Measurements from ENCODE around the gene COPG2. TPM values are rescaled to one million over a fixed set of nuclear protein-coding genes. Genes with fewer than 3 reads are reported as not detected.

COPG2 gene
- total and polyA plus RNA-seq, 2 donors (not counting 1 experiment from before 2014, with no cell fraction given) = 6.1 to 13.4 TPM

DNA sequence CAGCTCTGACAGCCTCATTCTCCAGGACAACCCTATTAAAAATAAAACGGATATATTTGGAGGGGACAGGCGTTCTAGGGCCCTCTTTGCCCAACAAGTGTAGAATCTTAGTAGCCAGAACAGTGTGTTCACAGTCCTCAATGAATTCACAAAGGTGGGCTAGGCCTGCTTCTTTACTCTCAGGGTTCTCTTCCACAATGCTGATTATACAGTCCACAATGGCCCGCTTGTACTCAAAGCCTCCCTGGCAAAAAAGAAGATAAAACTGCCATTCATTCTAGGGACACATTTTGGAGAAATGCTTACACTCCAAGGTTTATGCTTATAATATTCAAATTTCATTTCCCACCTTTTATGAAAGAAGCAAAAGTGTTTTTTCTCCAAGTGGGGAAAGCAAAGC, 114.1 kb downstream of the COPG2 start:
- Histone ChIP-seq H2AFZ (ENCODE audit: insufficient read depth, low read depth, low read length, poor library complexity, severe bottlenecking) (no peak overlapping the region), H3K4me2 (replicated peaks; ENCODE audit: low read depth, low read length, poor library complexity, severe bottlenecking) (no peak overlapping the region), H3K27me3 (replicated peaks in 1 of 4; ENCODE audit: control extremely low read depth in 1 of 4, control insufficient read depth in 3 of 4, insufficient read depth in 4 of 4, low read length in 3 of 4) (no peaks in the 10 kb centered on the region), H3K4me1 (ENCODE audit: control insufficient read depth in 2 of 2, insufficient read depth in 2 of 2, low read length in 2 of 2) (no peaks in the 10 kb centered on the region), H3K36me3 (replicated peaks in 1 of 2; ENCODE audit: control extremely low read depth in 1 of 2, control insufficient read depth in 1 of 2, extremely low read depth in 1 of 2, insufficient read depth in 2 of 2, low read length in 1 of 2) (peaks cover 0 to 2% of the 10 kb centered on the region in 2 experiments), H3K4me3 (ENCODE audit: control extremely low read depth in 1 of 5, extremely low read depth in 1 of 5, insufficient read depth in 1 of 5, low read depth in 2 of 5, low read length in 4 of 5) (no peak overlapping the region), H3K79me2 (ENCODE audit: control insufficient read depth, insufficient read depth, low read length) (no peaks in the 10 kb centered on the region), H3K27ac (ENCODE audit: low read length in 2 of 2) (no peak overlapping the region), H4K20me1 (ENCODE audit: control insufficient read depth, insufficient read depth, low read length, poor library complexity, severe bottlenecking) (no peaks in the 10 kb centered on the region), H3K9me3 (ENCODE audit: control extremely low read depth in 1 of 3, control insufficient read depth in 2 of 3, insufficient read depth in 1 of 3, low read length in 2 of 3) (no peaks in the 10 kb centered on the region), H3K9ac (ENCODE audit: low read length) (no peak overlapping the region)
- no peak overlapping the region for H3K4me3 Mint-ChIP-seq
- DNase-seq (no peak), ATAC-seq (ENCODE audit: low read depth) (no peak)
- POLR2A ChIA-PET = no interaction called here
- WGBS (ENCODE audit: insufficient coverage) = 100% methylated on average over 3 of the region's 3 CpGs
- CTCF ChIA-PET = no interaction called here
- H3K9me3 Mint-ChIP-seq (ENCODE audit: insufficient read depth) = no peaks in the 10 kb centered on the region
- TF ChIP-seq EZH2 (IDR thresholded peaks at IDR 0.05; ENCODE audit: borderline replicate concordance, insufficient read depth, low read depth, low read length, poor library complexity, severe bottlenecking) = no peak
- no peak for TF ChIP-seq CTCF (IDR thresholded peaks at IDR 0.05)
- no peaks in the 10 kb centered on the region for H3K27me3 Mint-ChIP-seq
- no peak overlapping the region for H3K27ac Mint-ChIP-seq
- intact Hi-C loops (cut with micrococcal nuclease) = no loop called here
- H3K4me1 Mint-ChIP-seq = no peaks in the 10 kb centered on the region

- Histone ChIP-seq H3K9me3 (ENCODE audit: control extremely low read depth in 1 of 3, control insufficient read depth in 2 of 3, insufficient read depth in 1 of 3, low read length in 2 of 3) (no peaks in the 10 kb centered on the region), H3K27ac (ENCODE audit: low read length in 2 of 2) (no peak overlapping the region), H2AFZ (ENCODE audit: insufficient read depth, low read depth, low read length, poor library complexity, severe bottlenecking) (no peak overlapping the region), H3K27me3 (replicated peaks in 1 of 4; ENCODE audit: control extremely low read depth in 1 of 4, control insufficient read depth in 3 of 4, insufficient read depth in 4 of 4, low read length in 3 of 4) (no peaks in the 10 kb centered on the region), H3K9ac (ENCODE audit: low read length) (no peak overlapping the region), H3K79me2 (ENCODE audit: control insufficient read depth, insufficient read depth, low read length) (no peaks in the 10 kb centered on the region), H3K4me3 (ENCODE audit: control extremely low read depth in 1 of 5, extremely low read depth in 1 of 5, insufficient read depth in 1 of 5, low read depth in 2 of 5, low read length in 4 of 5) (no peak overlapping the region), H3K4me2 (replicated peaks; ENCODE audit: low read depth, low read length, poor library complexity, severe bottlenecking) (no peak overlapping the region), H3K4me1 (ENCODE audit: control insufficient read depth in 2 of 2, insufficient read depth in 2 of 2, low read length in 2 of 2) (no peaks in the 10 kb centered on the region), H3K36me3 (replicated peaks in 1 of 2; ENCODE audit: control extremely low read depth in 1 of 2, control insufficient read depth in 1 of 2, extremely low read depth in 1 of 2, insufficient read depth in 2 of 2, low read length in 1 of 2) (no peaks in the 10 kb centered on the region), H4K20me1 (ENCODE audit: control insufficient read depth, insufficient read depth, low read length, poor library complexity, severe bottlenecking) (no peaks in the 10 kb centered on the region)
- Mint-ChIP-seq H3K27ac (no peak overlapping the region), H3K4me3 (no peak overlapping the region), H3K27me3 (no peaks in the 10 kb centered on the region), H3K9me3 (ENCODE audit: insufficient read depth) (no peaks in the 10 kb centered on the region), H3K4me1 (no peaks in the 10 kb centered on the region)
- TF ChIP-seq EZH2 (IDR thresholded peaks at IDR 0.05; ENCODE audit: borderline replicate concordance, insufficient read depth, low read depth, low read length, poor library complexity, severe bottlenecking) (no peak), CTCF (IDR thresholded peaks at IDR 0.05) (no peak)
- ATAC-seq (ENCODE audit: low read depth) (no peak), DNase-seq (no peak)
- POLR2A ChIA-PET = no interaction called here
- WGBS (ENCODE audit: insufficient coverage) = 100% methylated on average over 2 of the region's 3 CpGs
- CTCF ChIA-PET = no interaction called here
- intact Hi-C loops (cut with micrococcal nuclease) = no loop called here
These were observed 115.0 kb downstream of the COPG2 start for GRCh38 chr7:130553398-130554029.

Measured in B cell (primary cell).